Loucy (cell line): ENCODE results near the gene PLCZ1.

Experiments used
- H2AFZ ChIP-seq: fragments of 200-600 bp; sonication (generic); 2 replicates; pipeline ENCODE4 v1.6.0; 2016; ENCODE audit warnings: antibody characterized with exemption, mild to moderate bottlenecking, low read length, moderate library complexity
- H3F3A ChIP-seq: fragments of 200-600 bp; 2 replicates; pipeline ENCODE4 v1.6.0; 2016; ENCODE audit warnings: antibody characterized with exemption, low read depth, mild to moderate bottlenecking
- H3K27me3 ChIP-seq: fragments of 200-600 bp; sonication (generic); 2 replicates; pipeline ENCODE4 v1.6.1; 2014; ENCODE audit warnings: low read length, mild to moderate bottlenecking; ENCODE audit not compliant: insufficient read depth, poor library complexity, severe bottlenecking
- H3K36me3 ChIP-seq: fragments of 200-600 bp; sonication (generic); 2 replicates; pipeline ENCODE4 v1.6.1; 2016; ENCODE audit warnings: low read length; ENCODE audit not compliant: insufficient read depth
- H3K4me1 ChIP-seq: fragments of 200-600 bp; sonication (generic); 2 replicates; pipeline ENCODE4 v1.5.1; 2014; ENCODE audit warnings: low read length, mild to moderate bottlenecking; ENCODE audit not compliant: insufficient read depth, poor library complexity, severe bottlenecking
- H3K4me2 ChIP-seq: fragments of 200-600 bp; sonication (generic); 2 replicates; pipeline ENCODE4 v1.6.0; 2014; ENCODE audit warnings: antibody characterized with exemption, low read length, low read depth, mild to moderate bottlenecking; ENCODE audit not compliant: poor library complexity, severe bottlenecking
- H3K4me3 ChIP-seq: fragments of 200-600 bp; sonication (generic); 2 replicates; pipeline ENCODE4 v1.5.1; 2014; ENCODE audit warnings: low read length, mild to moderate bottlenecking, mixed read lengths; ENCODE audit not compliant: poor library complexity, severe bottlenecking
- H3K79me2 ChIP-seq: fragments of 200-600 bp; sonication (generic); 2 replicates; pipeline ENCODE4 v1.6.1; 2014; ENCODE audit warnings: low read length; ENCODE audit not compliant: insufficient read depth
- H3K9ac ChIP-seq: fragments of 200-600 bp; sonication (generic); 2 replicates; pipeline ENCODE4 v1.6.0; 2014; ENCODE audit warnings: mild to moderate bottlenecking, low read depth, low read length, moderate library complexity; ENCODE audit not compliant: poor library complexity, severe bottlenecking
- H3K9me2 ChIP-seq: fragments of 200-600 bp; sonication (generic); replicated peaks from 2 replicates; pipeline ENCODE4 v1.6.1; 2016; ENCODE audit warnings: low read depth, low read length, mixed read lengths
- H3K9me3 ChIP-seq: fragments of 200-600 bp; sonication (generic); 2 replicates; pipeline ENCODE4 v1.6.1; 2014; ENCODE audit warnings: mild to moderate bottlenecking, antibody characterized with exemption, low read length, low read depth; ENCODE audit not compliant: insufficient read depth
- H4K20me1 ChIP-seq: fragments of 200-600 bp; sonication (generic); 2 replicates; pipeline ENCODE4 v1.6.0; 2014; ENCODE audit warnings: antibody characterized with exemption, low read length, mild to moderate bottlenecking; ENCODE audit not compliant: insufficient read depth, poor library complexity, severe bottlenecking
- CTCF ChIP-seq: fragments of 200-600 bp; sonication (generic); conservative IDR thresholded peaks from 2 replicates; pipeline ENCODE4 v1.5.1; 2014; ENCODE audit warnings: mild to moderate bottlenecking, antibody characterized with exemption, low read length
- EZH2phosphoT487 ChIP-seq: fragments of 200-600 bp; IDR thresholded peaks from 2 replicates; pipeline ENCODE4 v1.6.1; 2018; ENCODE audit warnings: antibody characterized with exemption, mild to moderate bottlenecking, moderate library complexity, borderline replicate concordance

PLCZ1 gene

GRCh38 chr12:18683327-18684013 is 54.3 kb downstream of the PLCZ1 start:
- no peak overlapping the region for H3K9ac ChIP-seq
- H3K36me3 ChIP-seq = no peaks in the 10 kb centered on the region
- H3K4me2 ChIP-seq = no peak overlapping the region
- H3K4me3 ChIP-seq = no peak overlapping the region
- no peak for TF ChIP-seq EZH2phosphoT487
- TF ChIP-seq CTCF = no peak
- no peaks in the 10 kb centered on the region for H3F3A ChIP-seq
- no peaks in the 10 kb centered on the region for H3K9me3 ChIP-seq
- H3K4me1 ChIP-seq = no peaks in the 10 kb centered on the region
- no peak overlapping the region for H2AFZ ChIP-seq
- no peaks in the 10 kb centered on the region for H4K20me1 ChIP-seq
- H3K27me3 ChIP-seq = no peaks in the 10 kb centered on the region
- no peaks in the 10 kb centered on the region for H3K79me2 ChIP-seq
- H3K9me2 ChIP-seq = no peaks in the 10 kb centered on the region

GRCh38 chr12:18681818-18682217 is 56.0 kb downstream of the PLCZ1 start:
- Histone ChIP-seq H3K27me3 (no peaks in the 10 kb centered on the region), H3K4me1 (no peaks in the 10 kb centered on the region), H3K9me2 (no peaks in the 10 kb centered on the region), H2AFZ (no peak overlapping the region), H3K9ac (no peak overlapping the region), H3K79me2 (no peaks in the 10 kb centered on the region), H3F3A (no peaks in the 10 kb centered on the region), H3K9me3 (no peaks in the 10 kb centered on the region), H4K20me1 (no peaks in the 10 kb centered on the region), H3K4me3 (no peak overlapping the region), H3K4me2 (no peak overlapping the region), H3K36me3 (no peaks in the 10 kb centered on the region)
- TF ChIP-seq CTCF (no peak), EZH2phosphoT487 (no peak)

- TF ChIP-seq CTCF (no peak), EZH2phosphoT487 (no peak)
- no peak overlapping the region for H2AFZ ChIP-seq
- H3K9me3 ChIP-seq = no peaks in the 10 kb centered on the region
- H3K4me1 ChIP-seq = no peaks in the 10 kb centered on the region
- no peak overlapping the region for H3K4me3 ChIP-seq
- no peaks in the 10 kb centered on the region for H3K9me2 ChIP-seq
- no peaks in the 10 kb centered on the region for H3F3A ChIP-seq
- H3K27me3 ChIP-seq = no peaks in the 10 kb centered on the region
- no peaks in the 10 kb centered on the region for H4K20me1 ChIP-seq
- no peak overlapping the region for H3K9ac ChIP-seq
- H3K4me2 ChIP-seq = no peak overlapping the region
- no peaks in the 10 kb centered on the region for H3K79me2 ChIP-seq
- H3K36me3 ChIP-seq = no peaks in the 10 kb centered on the region
Observed at GRCh38 chr12:18676996-18677588, 60.7 kb downstream of the PLCZ1 start.
